ENCODE measurements around the gene ABCD1. TPM values are rescaled to one million over a fixed set of nuclear protein-coding genes. Genes with fewer than 3 reads are reported as not detected.
"Not testable (repeated sequence)": the region's sequence is repeated elsewhere in the genome, so short reads cannot be mapped to it uniquely, and the experiment has no call there.

Gene ABCD1
- total RNA-seq, 1 donor from 2014 or later: 18.6 TPM

GRCh38 chrX:153734871-153735270 lies 10.2 kb downstream of the ABCD1 start:
- no peak for DNase-seq (ENCODE audit: low spot score)

- DNase-seq (ENCODE audit: low spot score): no peak
Observed at GRCh38 chrX:153735274-153735673, 10.6 kb downstream of the ABCD1 start.

- no peak for DNase-seq (ENCODE audit: low spot score)
Observed at GRCh38 chrX:153736071-153736820, 11.6 kb downstream of the ABCD1 start.

- DNase-seq (ENCODE audit: low spot score): no peak
Observed at GRCh38 chrX:153736871-153737441, 12.3 kb downstream of the ABCD1 start.

- DNase-seq (ENCODE audit: low spot score): no peak
Observed at GRCh38 chrX:153738056-153738605, 13.5 kb downstream of the ABCD1 start.

GRCh38 chrX:153739754-153740486 lies 15.3 kb downstream of the ABCD1 start:
- no peak for DNase-seq (ENCODE audit: low spot score)

GRCh38 chrX:153740631-153741222 lies 16.1 kb downstream of the ABCD1 start:
- no peak for DNase-seq (ENCODE audit: low spot score)

GRCh38 chrX:153741446-153741845 lies 16.8 kb downstream of the ABCD1 start:
- DNase-seq (ENCODE audit: low spot score): no peak

GRCh38 chrX:153742111-153742510 lies 17.5 kb downstream of the ABCD1 start:
- DNase-seq (ENCODE audit: low spot score): not testable (repeated sequence)

GRCh38 chrX:153742796-153743467 lies 18.3 kb downstream of the ABCD1 start:
- not testable (repeated sequence) for DNase-seq (ENCODE audit: low spot score)

GRCh38 chrX:153743468-153744209 lies 19.0 kb downstream of the ABCD1 start:
- peak; percentile 80 for DNase-seq (ENCODE audit: low spot score)

GRCh38 chrX:153744210-153745066 lies 19.8 kb downstream of the ABCD1 start:
- DNase-seq (ENCODE audit: low spot score): no peak

- not testable (repeated sequence) for DNase-seq (ENCODE audit: low spot score)
Observed at GRCh38 chrX:153745067-153745433, 20.4 kb downstream of the ABCD1 start.

GRCh38 chrX:153746359-153746758 lies 21.7 kb downstream of the ABCD1 start:
- no peak for DNase-seq (ENCODE audit: low spot score)

- DNase-seq (ENCODE audit: low spot score): not testable (repeated sequence)
Observed at GRCh38 chrX:153746991-153747390, 22.3 kb downstream of the ABCD1 start.

GRCh38 chrX:153749017-153749416 lies 24.4 kb downstream of the ABCD1 start:
- not testable (repeated sequence) for DNase-seq (ENCODE audit: low spot score)

GRCh38 chrX:153750127-153750774 lies 25.6 kb downstream of the ABCD1 start:
- no peak for DNase-seq (ENCODE audit: low spot score)

GRCh38 chrX:153755136-153755535 lies 30.5 kb downstream of the ABCD1 start:
- DNase-seq (ENCODE audit: low spot score): no peak

GRCh38 chrX:153761863-153762262 lies 37.2 kb downstream of the ABCD1 start:
- no peak for DNase-seq (ENCODE audit: low spot score)

All from mucosa of gallbladder (tissue), 1 donor.